Measurements from ENCODE around the gene C5. TPM values are rescaled to one million over a fixed set of nuclear protein-coding genes. Genes with fewer than 3 reads are reported as not detected.

Gene C5
- total RNA-seq, 3 donors from 2014 or later: 0.11 to 0.27 (median 0.18) TPM

DNA sequence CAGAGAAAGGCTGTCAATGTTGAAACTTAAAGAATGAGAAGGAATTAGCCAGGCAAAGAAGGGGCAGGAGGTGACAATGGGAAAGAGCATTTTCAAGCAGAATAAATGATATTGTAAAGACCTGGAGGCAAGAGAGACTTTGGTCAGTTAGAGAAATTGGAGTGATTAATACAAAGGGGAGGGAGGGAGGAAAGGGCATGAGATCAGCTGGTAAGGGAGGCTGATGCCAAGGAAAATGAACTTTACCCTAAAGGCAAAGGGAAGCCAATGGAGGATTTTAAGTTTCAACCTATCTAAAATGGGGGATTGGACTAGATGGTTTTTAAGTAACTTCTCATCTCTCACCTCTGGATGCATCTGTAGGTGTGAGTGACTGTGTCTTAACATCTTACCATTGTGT is 23.3 kb downstream of the C5 start:
- no peaks in the 10 kb centered on the region for H3K9me3 Mint-ChIP-seq
- H3K4me1 Mint-ChIP-seq (ENCODE audit: low read depth): no peaks in the 10 kb centered on the region
- no peak for ATAC-seq

DNA sequence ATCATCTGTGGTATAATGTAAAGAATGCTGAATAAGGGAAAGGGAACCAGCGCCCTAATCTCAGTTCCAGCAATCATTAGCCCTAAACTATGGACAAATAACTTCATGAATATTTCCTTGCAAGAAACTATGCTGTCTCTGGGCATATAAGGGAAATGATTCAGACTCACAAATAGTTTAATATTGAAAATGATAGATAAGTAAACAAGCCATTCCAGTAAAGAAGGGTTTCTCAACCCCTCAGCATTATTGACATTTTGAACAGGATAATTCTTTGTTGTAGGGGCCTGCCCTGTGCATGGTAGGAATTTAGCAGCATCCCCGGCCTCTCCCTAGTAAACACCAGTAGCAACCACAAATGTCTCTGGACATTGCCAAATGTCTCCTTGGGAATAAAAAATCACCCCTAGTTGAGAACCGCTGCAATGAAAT is 23.8 kb downstream of the C5 start:
- H3K27me3 Mint-ChIP-seq (ENCODE audit: low read depth): no peaks in the 10 kb centered on the region
- DNase-seq (no peak), ATAC-seq (no peak)
- no peaks in the 10 kb centered on the region for H3K4me1 Mint-ChIP-seq (ENCODE audit: low read depth)
- H3K9me3 Mint-ChIP-seq: no peaks in the 10 kb centered on the region
- H3K4me3 Mint-ChIP-seq: no peak overlapping the region
- H3K36me3 Mint-ChIP-seq (ENCODE audit: insufficient read depth): no peaks in the 10 kb centered on the region

More for the DNA sequence above, 23.3 kb downstream of the C5 start:
- H3K36me3 Mint-ChIP-seq (ENCODE audit: insufficient read depth): no peaks in the 10 kb centered on the region
- DNase-seq: no peak
- H3K4me3 Mint-ChIP-seq: no peak overlapping the region
- no peaks in the 10 kb centered on the region for H3K27me3 Mint-ChIP-seq (ENCODE audit: low read depth)

DNA sequence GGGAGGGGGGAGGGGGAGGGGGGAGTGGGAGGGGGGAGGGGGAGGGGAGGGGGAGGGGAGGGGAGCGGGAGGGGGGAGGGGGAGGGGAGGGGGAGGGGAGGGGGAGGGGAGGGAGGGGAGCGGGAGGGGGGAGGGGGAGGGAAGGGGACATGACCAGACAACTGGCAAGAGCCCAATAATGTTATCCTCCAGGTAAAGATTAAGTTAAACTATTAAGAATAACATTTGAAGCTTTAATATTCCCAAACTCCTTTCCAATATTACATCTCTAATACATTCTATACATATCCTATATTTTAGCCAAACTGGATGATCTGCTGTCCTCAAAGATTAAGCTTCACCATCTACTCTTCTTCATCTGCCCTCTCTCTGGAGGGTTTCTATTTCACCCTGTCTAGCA is 25.8 kb downstream of the C5 start:
- DNase-seq (no peak), ATAC-seq (no peak)
- Mint-ChIP-seq H3K4me1 (ENCODE audit: low read depth) (no peaks in the 10 kb centered on the region), H3K4me3 (no peak overlapping the region), H3K36me3 (ENCODE audit: insufficient read depth) (no peaks in the 10 kb centered on the region), H3K27me3 (ENCODE audit: low read depth) (no peaks in the 10 kb centered on the region), H3K9me3 (no peaks in the 10 kb centered on the region)

DNA sequence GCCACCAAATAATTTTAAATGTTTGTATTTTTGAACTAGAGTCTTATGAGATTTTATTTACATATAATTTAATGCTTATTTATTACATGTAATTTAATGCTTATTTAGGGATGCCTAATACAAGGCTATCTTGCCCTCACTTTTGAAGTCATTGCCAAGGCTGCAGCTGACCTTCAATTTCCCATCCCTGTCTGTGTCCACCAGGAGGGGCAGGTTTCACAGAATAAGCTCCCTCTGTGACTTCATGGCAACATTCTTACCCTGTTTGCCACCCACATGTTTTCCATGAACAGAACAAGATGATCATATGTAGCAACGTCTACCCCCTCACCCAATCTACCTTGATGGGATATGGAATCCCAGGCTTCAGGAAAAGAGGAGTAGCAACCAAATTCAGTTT is 27.0 kb downstream of the C5 start:
- Mint-ChIP-seq H3K4me1 (ENCODE audit: low read depth) (no peaks in the 10 kb centered on the region), H3K9me3 (no peaks in the 10 kb centered on the region), H3K4me3 (no peak overlapping the region), H3K36me3 (ENCODE audit: insufficient read depth) (no peaks in the 10 kb centered on the region), H3K27me3 (ENCODE audit: low read depth) (no peaks in the 10 kb centered on the region)
- no peak for DNase-seq
- ATAC-seq: no peak

DNA sequence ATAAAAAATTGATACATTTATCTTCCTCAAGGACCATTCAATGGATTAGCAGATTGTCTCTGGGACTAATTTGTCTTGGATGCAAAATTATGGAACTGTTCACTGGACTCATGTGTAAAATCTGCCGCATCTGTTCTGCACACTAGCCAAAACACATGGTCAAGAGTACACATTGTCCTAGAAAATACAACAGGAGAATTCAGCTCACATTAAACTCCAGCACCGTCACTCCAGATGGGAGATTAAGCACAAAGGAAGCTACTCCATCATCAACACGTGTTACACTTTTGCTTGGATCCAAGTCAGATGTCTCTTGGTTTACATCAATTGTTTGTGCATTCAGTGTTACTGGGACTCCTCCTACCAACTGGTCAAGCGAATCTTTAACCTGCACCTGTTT is 28.8 kb downstream of the C5 start:
- no peaks in the 10 kb centered on the region for H3K27me3 Mint-ChIP-seq (ENCODE audit: low read depth)
- no peak overlapping the region for H3K4me3 Mint-ChIP-seq
- no peak for ATAC-seq
- H3K4me1 Mint-ChIP-seq (ENCODE audit: low read depth): no peaks in the 10 kb centered on the region
- no peaks in the 10 kb centered on the region for H3K36me3 Mint-ChIP-seq (ENCODE audit: insufficient read depth)
- no peak for DNase-seq
- no peaks in the 10 kb centered on the region for H3K9me3 Mint-ChIP-seq

DNA sequence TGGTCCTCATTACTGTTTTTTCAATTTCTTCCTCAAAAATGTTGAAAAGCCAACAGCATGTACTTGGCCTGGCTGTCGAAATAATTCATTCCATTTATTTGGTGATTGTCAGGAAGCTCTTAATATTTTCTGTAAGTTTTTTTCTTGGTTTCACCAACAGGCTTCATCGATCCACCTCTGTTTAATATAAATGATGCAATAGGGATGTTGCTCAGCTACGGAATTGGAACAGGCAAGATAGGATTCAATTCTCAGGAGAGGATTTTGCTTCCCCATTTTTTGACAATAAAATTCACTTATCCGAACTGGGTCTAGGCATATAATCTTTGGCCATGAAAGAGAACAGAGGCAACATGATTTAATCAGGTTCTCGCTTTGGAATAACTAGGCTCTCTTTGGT is 30.8 kb downstream of the C5 start:
- Mint-ChIP-seq H3K4me3 (no peak overlapping the region), H3K4me1 (ENCODE audit: low read depth) (no peaks in the 10 kb centered on the region), H3K36me3 (ENCODE audit: insufficient read depth) (no peaks in the 10 kb centered on the region), H3K27me3 (ENCODE audit: low read depth) (no peaks in the 10 kb centered on the region), H3K9me3 (no peaks in the 10 kb centered on the region)
- DNase-seq (no peak), ATAC-seq (no peak)

DNA sequence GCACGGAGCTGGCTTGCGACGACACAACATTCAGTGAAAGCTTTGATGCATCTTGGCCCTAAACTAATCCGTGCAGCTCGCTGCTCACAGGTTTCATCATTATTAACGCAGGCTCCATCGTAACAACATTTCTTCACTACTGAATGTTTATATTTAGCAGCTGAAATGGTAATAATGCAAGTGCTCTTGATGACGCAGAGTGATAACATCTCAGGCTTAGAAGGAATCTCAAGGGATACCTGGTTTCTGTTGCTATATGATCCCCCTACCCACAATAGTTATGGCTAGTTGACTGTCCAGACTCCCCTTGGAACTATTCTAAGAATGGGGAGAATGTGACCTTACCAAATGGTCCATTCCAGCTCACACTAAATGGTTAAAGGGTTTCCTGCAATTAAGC is 36.2 kb downstream of the C5 start:
- H3K9me3 Mint-ChIP-seq: no peaks in the 10 kb centered on the region
- no peaks in the 10 kb centered on the region for H3K27me3 Mint-ChIP-seq (ENCODE audit: low read depth)
- no peaks in the 10 kb centered on the region for H3K36me3 Mint-ChIP-seq (ENCODE audit: insufficient read depth)
- no peak overlapping the region for H3K4me3 Mint-ChIP-seq
- DNase-seq (no peak), ATAC-seq (no peak)
- H3K4me1 Mint-ChIP-seq (ENCODE audit: low read depth): no peaks in the 10 kb centered on the region

DNA sequence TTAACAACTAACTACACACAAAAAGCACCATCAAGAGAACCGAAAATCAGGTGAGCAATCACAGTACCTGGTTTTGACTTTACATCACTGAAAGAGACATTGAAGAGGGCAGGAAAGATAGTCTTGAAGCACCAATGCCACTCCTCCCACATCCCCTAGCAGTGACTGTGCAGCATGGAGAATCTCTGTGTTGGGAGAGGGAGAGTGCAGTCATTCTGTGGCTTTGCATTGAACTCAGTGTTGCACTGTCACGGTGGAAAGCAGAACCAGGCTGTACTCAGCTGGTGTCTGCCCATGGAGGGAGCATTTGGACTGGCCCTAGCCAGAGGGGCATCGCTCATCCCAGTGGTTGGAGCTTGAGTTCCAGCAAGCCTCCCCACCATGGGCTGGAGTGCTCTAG is 40.4 kb downstream of the C5 start:
- no peak overlapping the region for H3K4me3 Mint-ChIP-seq
- no peaks in the 10 kb centered on the region for H3K9me3 Mint-ChIP-seq
- no peak for DNase-seq
- ATAC-seq: no peak
- H3K4me1 Mint-ChIP-seq (ENCODE audit: low read depth): no peaks in the 10 kb centered on the region
- H3K27me3 Mint-ChIP-seq (ENCODE audit: low read depth): no peaks in the 10 kb centered on the region
- H3K36me3 Mint-ChIP-seq (ENCODE audit: insufficient read depth): peaks cover 6% of the 10 kb centered on the region

DNA sequence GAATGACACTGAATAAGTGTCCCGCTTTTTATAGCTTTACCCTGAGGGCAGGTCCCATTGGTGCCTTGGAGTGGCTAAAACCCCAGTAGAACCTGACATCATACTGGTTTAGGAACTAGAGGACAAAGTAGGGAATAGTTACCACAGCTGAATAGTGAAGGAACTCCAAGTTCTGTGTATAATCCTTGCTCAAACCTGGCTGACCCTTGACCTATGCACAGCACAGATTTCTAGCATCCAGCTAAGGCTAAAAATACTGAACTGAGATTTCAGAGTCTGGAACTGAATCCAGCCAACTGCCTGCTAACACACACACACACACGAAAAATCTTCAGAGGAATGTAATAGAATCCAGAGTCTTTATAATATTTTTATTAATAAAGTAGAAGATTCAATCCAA is 50.8 kb downstream of the C5 start:
- Mint-ChIP-seq H3K27me3 (ENCODE audit: low read depth) (no peaks in the 10 kb centered on the region), H3K4me3 (no peak overlapping the region), H3K4me1 (ENCODE audit: low read depth) (no peaks in the 10 kb centered on the region), H3K36me3 (ENCODE audit: insufficient read depth) (peaks cover 2% of the 10 kb centered on the region), H3K9me3 (no peaks in the 10 kb centered on the region)
- DNase-seq (no peak), ATAC-seq (no peak)

DNA sequence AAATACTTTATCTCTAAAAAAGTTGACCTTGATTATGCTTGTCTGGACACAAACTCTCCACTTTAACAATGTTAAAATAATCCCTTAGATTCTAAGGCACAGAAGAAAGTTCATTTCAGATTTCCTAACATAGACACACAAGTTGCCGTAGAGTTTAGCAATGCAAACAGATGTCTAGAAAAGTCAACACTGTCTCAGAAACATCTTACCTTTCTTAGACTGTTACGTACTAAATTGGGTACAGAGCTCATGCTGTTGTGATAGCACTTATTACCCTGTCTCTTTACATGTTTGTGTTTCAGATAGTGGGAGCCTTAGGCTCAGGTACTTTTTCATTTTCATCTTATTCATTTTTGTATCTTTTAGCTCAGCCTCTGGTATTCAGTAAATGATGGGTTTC is 52.0 kb downstream of the C5 start:
- no peak overlapping the region for H3K4me3 Mint-ChIP-seq
- H3K9me3 Mint-ChIP-seq: no peaks in the 10 kb centered on the region
- ATAC-seq (no peak), DNase-seq (no peak)
- H3K27me3 Mint-ChIP-seq (ENCODE audit: low read depth): no peaks in the 10 kb centered on the region
- peaks cover 2% of the 10 kb centered on the region for H3K36me3 Mint-ChIP-seq (ENCODE audit: insufficient read depth)
- no peaks in the 10 kb centered on the region for H3K4me1 Mint-ChIP-seq (ENCODE audit: low read depth)

DNA sequence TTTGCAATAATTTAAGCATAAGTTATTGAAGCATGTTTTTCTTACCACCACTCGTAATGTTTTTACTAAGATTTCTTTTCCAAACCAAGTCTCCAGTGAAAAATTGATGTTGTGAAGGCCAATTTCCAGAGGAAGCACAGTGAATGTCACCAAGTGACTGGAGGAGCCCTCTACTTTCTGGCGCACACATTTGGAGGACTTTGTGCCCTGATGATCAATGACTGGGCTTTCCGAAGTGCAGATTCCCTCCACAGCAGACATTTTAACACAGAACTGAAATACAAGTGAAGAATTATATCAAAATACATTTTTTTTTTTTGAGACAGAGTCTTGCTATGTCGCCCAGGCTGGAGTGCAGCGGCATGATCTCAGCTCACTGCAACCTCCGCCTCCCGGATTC is 52.6 kb downstream of the C5 start:
- H3K27me3 Mint-ChIP-seq (ENCODE audit: low read depth): no peaks in the 10 kb centered on the region
- no peak overlapping the region for H3K4me3 Mint-ChIP-seq
- no peaks in the 10 kb centered on the region for H3K9me3 Mint-ChIP-seq
- no peak for DNase-seq
- ATAC-seq: no peak
- H3K4me1 Mint-ChIP-seq (ENCODE audit: low read depth): no peaks in the 10 kb centered on the region
- peaks cover 2% of the 10 kb centered on the region for H3K36me3 Mint-ChIP-seq (ENCODE audit: insufficient read depth)

DNA sequence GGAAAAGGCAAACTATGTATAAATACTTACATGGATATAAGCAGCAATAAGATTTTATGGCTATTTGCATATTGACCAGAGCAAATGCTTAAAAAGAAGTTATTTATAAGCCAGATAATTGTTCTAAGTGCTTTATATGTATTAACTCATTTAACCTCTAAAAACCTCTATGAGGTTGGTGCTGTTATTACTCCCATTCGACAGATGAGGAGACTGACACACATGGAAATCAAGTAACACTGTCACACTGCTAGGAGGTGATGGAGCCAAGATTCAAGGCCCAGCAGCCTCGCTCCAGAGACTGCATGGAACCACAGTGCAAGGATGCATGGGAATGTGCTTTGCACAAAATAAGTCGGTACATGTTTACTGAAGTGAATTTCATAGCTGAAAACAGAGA is 53.7 kb downstream of the C5 start:
- H3K4me1 Mint-ChIP-seq (ENCODE audit: low read depth): no peaks in the 10 kb centered on the region
- peaks cover 2% of the 10 kb centered on the region for H3K36me3 Mint-ChIP-seq (ENCODE audit: insufficient read depth)
- no peaks in the 10 kb centered on the region for H3K9me3 Mint-ChIP-seq
- ATAC-seq: no peak
- H3K27me3 Mint-ChIP-seq (ENCODE audit: low read depth): no peaks in the 10 kb centered on the region
- H3K4me3 Mint-ChIP-seq: no peak overlapping the region
- DNase-seq: no peak

DNA sequence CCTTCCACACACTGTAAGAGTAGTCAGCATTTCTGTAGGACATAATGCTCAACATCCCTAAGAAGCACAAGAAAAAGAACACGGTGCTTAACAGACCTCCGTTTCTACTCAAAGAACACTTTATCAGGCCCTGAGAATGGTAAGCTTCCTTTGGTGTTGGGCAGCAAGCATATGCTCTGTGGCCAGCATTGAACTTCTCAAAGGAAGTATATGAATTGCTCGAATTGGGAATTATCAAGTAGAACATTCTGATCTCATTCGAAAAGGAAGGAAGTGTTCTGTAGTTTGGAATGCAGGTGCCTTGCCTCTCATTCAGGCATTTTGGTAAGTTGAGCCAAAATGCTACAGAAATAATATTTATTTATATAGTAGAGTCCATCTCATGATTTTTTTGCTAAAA is 61.0 kb downstream of the C5 start:
- no peaks in the 10 kb centered on the region for H3K27me3 Mint-ChIP-seq (ENCODE audit: low read depth)
- ATAC-seq (no peak), DNase-seq (no peak)
- H3K36me3 Mint-ChIP-seq (ENCODE audit: insufficient read depth): no peaks in the 10 kb centered on the region
- H3K9me3 Mint-ChIP-seq: no peaks in the 10 kb centered on the region
- no peaks in the 10 kb centered on the region for H3K4me1 Mint-ChIP-seq (ENCODE audit: low read depth)
- H3K4me3 Mint-ChIP-seq: no peak overlapping the region

DNA sequence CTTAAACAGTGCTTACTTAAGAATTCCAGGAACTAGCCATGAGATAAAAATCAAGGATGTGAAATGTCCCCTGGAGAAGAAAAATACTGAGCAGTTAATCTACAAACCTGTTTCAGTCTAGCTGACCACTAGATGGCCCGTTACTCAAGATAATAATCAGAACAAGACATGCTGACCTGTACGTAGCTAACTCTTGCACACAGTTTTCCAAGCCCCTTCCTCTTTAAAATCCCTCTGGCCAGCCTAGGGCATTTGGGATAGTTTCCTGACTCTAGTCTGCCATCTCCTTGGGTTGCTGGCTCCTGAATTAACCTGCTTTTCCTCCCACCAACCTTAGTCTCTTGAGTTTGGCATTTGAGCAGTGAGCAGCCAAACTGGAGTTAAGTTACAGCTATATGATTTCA is 64.3 kb downstream of the C5 start:
- ATAC-seq: no peak
- Mint-ChIP-seq H3K4me1 (ENCODE audit: low read depth) (peaks cover 2% of the 10 kb centered on the region), H3K9me3 (no peaks in the 10 kb centered on the region), H3K36me3 (ENCODE audit: insufficient read depth) (no peaks in the 10 kb centered on the region), H3K4me3 (no peak overlapping the region), H3K27me3 (ENCODE audit: low read depth) (no peaks in the 10 kb centered on the region)
- no peak for DNase-seq

DNA sequence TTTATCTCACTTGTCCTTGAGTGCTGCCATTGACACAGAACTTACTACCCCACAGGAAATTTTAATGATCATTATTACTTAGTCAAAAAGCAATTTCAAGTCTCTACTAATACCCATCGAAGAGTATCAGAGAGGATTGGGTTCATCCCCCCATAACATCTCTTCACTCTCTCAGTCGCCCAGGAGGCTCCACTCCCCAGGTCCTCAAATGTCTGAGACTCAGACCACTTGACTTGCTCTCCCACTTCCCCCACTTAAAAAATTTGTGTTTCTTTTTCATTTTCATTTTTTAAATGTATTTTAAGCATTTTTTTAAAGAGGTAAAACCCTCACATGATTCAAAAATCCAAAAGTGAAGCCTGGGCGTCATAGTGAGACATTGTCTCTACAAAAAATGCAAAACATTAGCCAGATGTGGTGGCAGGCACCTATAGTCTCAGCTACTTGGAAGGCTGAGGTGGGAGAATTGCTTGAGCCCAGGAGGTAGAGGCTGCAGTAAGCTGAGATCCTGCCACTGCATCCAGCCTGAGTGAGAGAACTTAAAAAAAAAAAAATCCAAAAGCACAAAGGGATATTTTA is 66.7 kb downstream of the C5 start:
- no peaks in the 10 kb centered on the region for H3K9me3 Mint-ChIP-seq
- DNase-seq (no peak), ATAC-seq (no peak)
- H3K4me3 Mint-ChIP-seq: no peak overlapping the region
- no peaks in the 10 kb centered on the region for H3K27me3 Mint-ChIP-seq (ENCODE audit: low read depth)
- no peaks in the 10 kb centered on the region for H3K36me3 Mint-ChIP-seq (ENCODE audit: insufficient read depth)
- peaks cover 2% of the 10 kb centered on the region for H3K4me1 Mint-ChIP-seq (ENCODE audit: low read depth)

DNA sequence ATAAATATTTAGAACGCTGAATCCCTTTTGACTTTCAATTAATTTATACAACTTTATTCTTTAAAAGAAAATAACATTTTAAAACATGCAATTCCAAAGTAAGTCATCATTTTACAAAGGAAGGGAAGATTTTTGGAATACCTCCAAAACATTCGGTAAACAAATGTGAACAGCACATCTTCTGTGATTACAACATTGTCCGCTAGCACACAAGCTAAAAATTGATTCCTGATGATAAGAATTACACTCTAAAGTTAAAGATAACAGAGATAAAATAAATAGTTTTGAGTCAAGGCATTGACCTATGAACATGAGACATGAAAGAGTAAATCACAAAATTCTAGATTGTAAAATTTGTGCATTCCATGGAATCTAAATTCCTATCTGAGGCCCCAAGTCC is 67.2 kb downstream of the C5 start:
- DNase-seq (no peak), ATAC-seq (no peak)
- Mint-ChIP-seq H3K4me1 (ENCODE audit: low read depth) (peaks cover 2% of the 10 kb centered on the region), H3K9me3 (no peaks in the 10 kb centered on the region), H3K4me3 (no peak overlapping the region), H3K27me3 (ENCODE audit: low read depth) (no peaks in the 10 kb centered on the region), H3K36me3 (ENCODE audit: insufficient read depth) (no peaks in the 10 kb centered on the region)
